ENCODE measurements around the gene PSMC4. TPM values are rescaled to one million over a fixed set of nuclear protein-coding genes. Genes with fewer than 3 reads are reported as not detected.

Gene PSMC4
- total RNA-seq, 4 donors from 2014 or later, result 59.4 to 162 (median 67.2) TPM

DNA sequence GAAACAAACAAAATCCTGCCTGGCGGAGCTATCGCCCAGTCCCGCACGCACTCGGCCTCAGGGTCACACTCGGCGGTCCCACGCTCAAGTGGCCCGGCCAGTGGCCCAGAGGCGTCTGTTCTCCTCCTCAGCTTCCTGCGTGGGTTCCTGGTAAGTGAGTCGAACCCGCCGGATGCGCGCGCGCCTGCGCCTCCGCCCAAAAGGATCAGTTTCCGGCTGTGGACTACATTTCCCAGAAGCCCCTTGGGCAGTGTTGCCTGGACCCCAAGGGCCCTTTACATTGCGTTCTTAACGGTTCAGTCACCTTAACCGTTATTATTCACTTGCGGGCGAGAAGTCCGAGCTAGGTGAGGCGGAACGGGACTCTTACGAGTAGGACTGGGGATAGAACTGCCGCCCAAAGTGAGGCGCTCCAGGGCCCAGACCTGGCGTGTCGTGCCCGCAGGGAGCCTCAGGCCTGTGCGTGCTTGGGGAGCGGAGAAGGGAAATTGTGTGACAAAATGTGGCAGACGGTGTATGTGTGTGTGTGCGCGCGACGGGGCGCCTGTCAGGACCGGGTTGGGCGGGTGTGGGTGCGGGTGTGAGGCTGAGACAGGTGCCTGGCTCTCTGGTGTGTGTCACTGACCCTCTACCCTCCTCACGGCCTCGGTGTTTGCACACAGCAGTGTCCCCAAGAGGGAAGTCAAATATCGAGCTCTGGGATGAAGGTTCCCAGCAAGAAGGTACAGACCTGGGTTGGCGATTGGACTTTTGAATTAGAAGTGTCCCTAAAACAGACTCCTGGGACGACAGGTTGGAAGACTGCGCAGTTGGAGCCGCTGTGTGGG is 26.1 kb downstream of the PSMC4 start, which contains the start of gene ZNF546:
TSS of gene ZNF546 (plus strand) at position 250 of the 827 bp plus-strand sequence. CDS start 1,267 bp downstream, outside the sequence.
- peak; percentile 88 to 89 for DNase-seq
- intact Hi-C loops (cut with DNase I; ENCODE audit: low total_unique reads), result no loop called here
- Histone ChIP-seq H3K27ac (peak within 1 kb of the TSS; percentile 71 to 88), H3K27me3 (no peaks in the 10 kb centered on the region), H3K36me3 (no peaks in the 10 kb centered on the region), H3K9me3 (peaks cover 0 to 5% of the 10 kb centered on the region in 2 donors), H3K4me1 (peaks cover 0 to 8% of the 10 kb centered on the region in 2 donors), H3K4me3 (peak within 1 kb of the TSS; percentile 57 to 74)
- peak in 1 of 4 experiments; percentile 18 for TF ChIP-seq CTCF (IDR thresholded peaks at IDR 0.05)
- TF ChIP-seq POLR2A (IDR thresholded peaks at IDR 0.05), result peak; percentile 82 to 88

DNA sequence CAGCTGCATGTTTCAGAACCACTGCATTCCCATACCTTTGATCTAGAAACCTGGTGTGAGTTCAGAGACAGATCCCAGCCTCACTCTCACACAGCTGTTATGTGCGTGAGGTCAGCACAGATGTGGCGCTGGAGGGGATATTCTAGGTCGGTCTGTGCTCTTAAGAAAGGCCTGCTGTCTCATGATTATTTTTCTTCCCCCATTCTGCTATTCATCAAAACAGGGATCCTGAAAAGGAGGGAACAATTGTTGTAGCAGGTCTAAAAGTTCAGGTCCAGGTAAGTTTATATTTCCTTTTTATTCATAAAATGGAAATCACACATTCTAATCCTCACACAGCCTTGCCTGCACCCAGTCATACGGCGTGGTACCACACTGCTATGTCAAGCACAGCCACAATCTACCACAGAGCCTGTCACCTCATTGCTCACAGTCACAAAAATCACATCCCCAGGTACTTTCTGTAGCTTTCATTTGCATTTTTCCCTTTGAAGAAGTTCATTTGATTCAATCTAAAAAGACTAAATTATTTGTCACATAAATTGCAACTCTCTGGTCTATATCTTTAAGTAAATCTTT is 26.8 kb downstream of the PSMC4 start:
- Histone ChIP-seq H3K27ac (peak overlapping the region; percentile 71 to 88), H3K27me3 (no peaks in the 10 kb centered on the region), H3K4me1 (peaks cover 0 to 8% of the 10 kb centered on the region in 2 donors), H3K36me3 (no peaks in the 10 kb centered on the region), H3K4me3 (peak overlapping the region; percentile 57 to 74), H3K9me3 (peaks cover 0 to 5% of the 10 kb centered on the region in 2 donors)
- no peak for DNase-seq
- TF ChIP-seq CTCF (IDR thresholded peaks at IDR 0.05) (no peak), POLR2A (IDR thresholded peaks at IDR 0.05) (no peak)
- intact Hi-C loops (cut with DNase I; ENCODE audit: low total_unique reads), result no loop called here

DNA sequence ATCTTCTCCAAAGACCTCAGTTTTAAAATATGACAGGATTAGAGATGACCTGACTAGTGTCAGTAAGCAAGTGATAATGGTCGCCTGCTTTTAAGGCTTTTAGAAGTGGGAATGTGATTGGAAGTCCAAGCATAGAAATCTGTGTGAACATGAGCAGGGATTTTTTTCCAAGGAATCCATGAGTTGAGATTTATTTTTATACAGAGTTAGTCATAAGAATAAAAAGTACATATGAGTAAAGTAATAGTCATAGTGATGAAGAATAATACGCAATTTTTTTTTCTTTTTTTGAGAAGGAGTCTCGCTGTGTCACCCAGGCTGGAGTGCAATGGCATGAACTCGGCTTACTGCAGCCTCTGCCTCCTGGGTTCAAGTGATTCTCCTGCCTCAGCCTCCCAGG is 27.5 kb downstream of the PSMC4 start:
- Histone ChIP-seq H3K4me3 (no peak overlapping the region), H3K27me3 (no peaks in the 10 kb centered on the region), H3K9me3 (peaks cover 0 to 2% of the 10 kb centered on the region in 2 donors), H3K27ac (no peak overlapping the region), H3K36me3 (no peaks in the 10 kb centered on the region), H3K4me1 (peaks cover 0 to 8% of the 10 kb centered on the region in 2 donors)
- TF ChIP-seq POLR2A (IDR thresholded peaks at IDR 0.05) (no peak), CTCF (IDR thresholded peaks at IDR 0.05) (no peak)
- intact Hi-C loops (cut with DNase I; ENCODE audit: low total_unique reads), result no loop called here
- DNase-seq, result no peak

DNA sequence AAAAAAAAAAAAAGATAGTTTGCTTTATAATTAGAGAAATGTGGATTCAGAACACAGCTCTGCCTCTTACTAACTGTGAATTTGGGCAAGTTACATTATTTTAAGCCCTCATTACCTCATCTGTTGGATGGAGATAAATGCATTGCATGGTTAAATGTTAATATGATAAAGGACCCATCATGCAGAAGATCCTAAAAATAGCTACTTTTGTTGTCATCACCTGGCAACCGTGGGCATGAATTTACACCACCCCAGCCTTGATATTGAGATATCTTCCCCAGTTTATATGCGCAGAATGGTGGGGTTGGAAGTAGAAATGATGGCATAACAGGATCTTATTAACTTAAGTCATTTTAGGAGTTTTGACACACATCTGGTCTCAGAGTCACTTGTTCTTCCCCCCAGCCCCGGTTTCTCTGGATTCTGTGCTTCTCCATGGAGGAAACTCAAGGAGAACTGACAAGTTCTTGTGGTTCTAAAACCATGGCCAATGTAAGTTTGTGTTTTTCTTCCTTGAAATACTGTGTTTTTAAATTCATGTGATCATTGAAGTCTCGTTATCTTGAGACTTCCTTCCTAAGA is 34.8 kb downstream of the PSMC4 start:
- Histone ChIP-seq H3K4me1 (no peaks in the 10 kb centered on the region), H3K27ac (no peak overlapping the region), H3K4me3 (no peak overlapping the region), H3K36me3 (no peaks in the 10 kb centered on the region), H3K27me3 (no peaks in the 10 kb centered on the region), H3K9me3 (no peaks in the 10 kb centered on the region)
- intact Hi-C loops (cut with DNase I; ENCODE audit: low total_unique reads), result no loop called here
- no peak for DNase-seq
- TF ChIP-seq CTCF (IDR thresholded peaks at IDR 0.05) (no peak), POLR2A (IDR thresholded peaks at IDR 0.05) (no peak)

- no peaks in the 10 kb centered on the region for H3K4me1 ChIP-seq
- H3K27me3 ChIP-seq, result no peaks in the 10 kb centered on the region
- TF ChIP-seq CTCF (IDR thresholded peaks at IDR 0.05), result no peak
- TF ChIP-seq POLR2A (IDR thresholded peaks at IDR 0.05), result no peak
- H3K27ac ChIP-seq, result no peak overlapping the region
- no peak for DNase-seq
- intact Hi-C loops (cut with DNase I; ENCODE audit: low total_unique reads), result no loop called here
- H3K36me3 ChIP-seq, result no peaks in the 10 kb centered on the region
- H3K9me3 ChIP-seq, result no peaks in the 10 kb centered on the region
- H3K4me3 ChIP-seq, result no peak overlapping the region
Measured at GRCh38 chr19:40006273-40006691, 35.3 kb downstream of the PSMC4 start.
